MM.1S (cell line): Measurements from ENCODE around the gene PDGFA.

Experiments used
- CTCF ChIP-seq: fragments of 300-600 bp; sonication (generic); IDR thresholded peaks from 2 replicates; pipeline ENCODE4 v1.5.1; 2016; ENCODE audit warnings: antibody characterized with exemption, low read length, mixed read lengths
- EZH2phosphoT487 ChIP-seq: fragments of 300-600 bp; sonication (generic); IDR thresholded peaks from 2 replicates; pipeline ENCODE4 v1.6.1; 2018; ENCODE audit warnings: antibody characterized with exemption, low read length

- no peak for TF ChIP-seq CTCF
- no peak for TF ChIP-seq EZH2phosphoT487
Measured at GRCh38 chr7:518630-519483, 789 bp downstream of the PDGFA start.
